HL-60 (cell line): Measurements from ENCODE around the gene PHF13.

Source experiments
- GABPA ChIP-seq: IDR thresholded peaks from 2 replicates; pipeline ENCODE4 v1.6.1; 2012; ENCODE audit warnings: low read depth
- POLR2AphosphoS5 ChIP-seq: IDR thresholded peaks from 2 replicates; pipeline ENCODE4 v1.6.1; 2012; ENCODE audit warnings: low read depth
- REST ChIP-seq: IDR thresholded peaks from 2 replicates; pipeline ENCODE4 v1.6.1; 2012; ENCODE audit warnings: low read depth; ENCODE audit not compliant: insufficient replicate concordance
- TF ChIP-seq, protein P1 (sequence below): IDR thresholded peaks from one replicate; pipeline ENCODE4 v1.5.1; 2011; ENCODE audit warnings: low read length, control low read depth, inconsistent platforms; ENCODE audit not compliant: insufficient read depth

- TF ChIP-seq, protein P1, sequence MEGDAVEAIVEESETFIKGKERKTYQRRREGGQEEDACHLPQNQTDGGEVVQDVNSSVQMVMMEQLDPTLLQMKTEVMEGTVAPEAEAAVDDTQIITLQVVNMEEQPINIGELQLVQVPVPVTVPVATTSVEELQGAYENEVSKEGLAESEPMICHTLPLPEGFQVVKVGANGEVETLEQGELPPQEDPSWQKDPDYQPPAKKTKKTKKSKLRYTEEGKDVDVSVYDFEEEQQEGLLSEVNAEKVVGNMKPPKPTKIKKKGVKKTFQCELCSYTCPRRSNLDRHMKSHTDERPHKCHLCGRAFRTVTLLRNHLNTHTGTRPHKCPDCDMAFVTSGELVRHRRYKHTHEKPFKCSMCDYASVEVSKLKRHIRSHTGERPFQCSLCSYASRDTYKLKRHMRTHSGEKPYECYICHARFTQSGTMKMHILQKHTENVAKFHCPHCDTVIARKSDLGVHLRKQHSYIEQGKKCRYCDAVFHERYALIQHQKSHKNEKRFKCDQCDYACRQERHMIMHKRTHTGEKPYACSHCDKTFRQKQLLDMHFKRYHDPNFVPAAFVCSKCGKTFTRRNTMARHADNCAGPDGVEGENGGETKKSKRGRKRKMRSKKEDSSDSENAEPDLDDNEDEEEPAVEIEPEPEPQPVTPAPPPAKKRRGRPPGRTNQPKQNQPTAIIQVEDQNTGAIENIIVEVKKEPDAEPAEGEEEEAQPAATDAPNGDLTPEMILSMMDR = no peak
- TF ChIP-seq POLR2AphosphoS5 = no peak
- no peak for TF ChIP-seq REST
- no peak for TF ChIP-seq GABPA
Measured at GRCh38 chr1:6651909-6652308, 38.4 kb downstream of the PHF13 start.
